NCI-H128 (cell line): ENCODE results near the gene GSC.
"Not testable (repeated sequence)": the region's sequence is repeated elsewhere in the genome, so short reads cannot be mapped to it uniquely, and the experiment has no call there.

Experiments used
- DNase-seq: peaks from one replicate; lab custom pipeline; 2025; ENCODE audit not compliant: unreplicated experiment; lab: John Stamatoyannopoulos, UW

GSC gene

DNA sequence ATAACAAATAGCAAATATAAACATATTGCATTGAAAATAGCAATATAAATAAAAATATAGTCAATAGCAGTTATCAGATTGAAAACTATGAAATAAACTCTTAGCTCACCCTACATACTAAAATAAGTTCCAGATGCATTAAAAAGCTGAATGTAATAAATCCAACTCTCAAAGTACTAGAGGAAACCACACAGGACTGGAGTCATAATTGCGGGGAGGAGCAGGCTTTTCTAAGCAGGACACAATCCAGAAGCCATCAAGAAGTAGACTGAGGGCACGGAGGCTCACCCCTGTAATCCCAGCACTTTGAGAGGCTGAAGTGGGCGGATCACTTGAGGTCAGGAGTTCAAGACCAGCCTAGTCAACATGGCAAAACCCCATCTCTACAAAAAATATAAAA is 22.2 kb downstream of the GSC start:
- no peak for DNase-seq

DNA sequence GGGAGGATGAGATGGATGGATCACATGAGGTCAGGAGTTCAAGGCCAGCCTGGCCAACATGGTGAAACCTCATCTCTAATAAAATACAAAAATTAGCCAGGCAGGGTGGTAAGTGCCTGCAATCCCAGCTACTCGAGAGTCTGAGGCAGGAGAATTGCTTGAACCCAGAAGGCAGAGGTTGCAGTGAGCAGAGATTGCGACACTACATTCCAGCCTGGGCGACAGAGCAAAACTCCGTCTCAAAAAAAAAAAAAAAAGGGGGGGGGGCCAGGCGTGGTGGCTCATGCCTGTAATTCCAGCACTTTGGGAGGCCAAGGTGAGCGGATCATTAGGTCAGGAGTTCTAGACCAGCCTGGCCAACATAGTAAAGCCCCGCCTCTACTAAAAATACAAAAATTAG is 22.8 kb downstream of the GSC start:
- DNase-seq: not testable (repeated sequence)

DNA sequence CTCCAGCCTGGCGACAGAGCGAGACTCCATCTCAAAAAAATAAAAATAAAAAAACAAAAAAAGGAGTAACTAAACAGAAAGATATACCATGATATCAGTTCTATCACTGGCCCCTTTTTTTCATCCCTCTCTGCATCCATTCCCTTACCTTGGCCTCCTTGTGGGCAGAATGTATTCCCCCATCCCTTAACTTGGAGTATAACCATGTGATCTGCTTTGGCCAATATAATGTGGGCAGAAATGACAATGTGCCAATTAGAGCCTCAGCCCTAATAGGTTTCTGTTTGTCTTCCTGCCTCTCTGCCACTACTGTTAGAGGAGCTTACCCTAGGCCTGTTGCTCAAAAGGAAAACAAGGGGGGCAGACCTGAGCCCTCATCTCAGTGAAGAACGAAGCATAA is 23.8 kb downstream of the GSC start:
- DNase-seq: no peak

DNA sequence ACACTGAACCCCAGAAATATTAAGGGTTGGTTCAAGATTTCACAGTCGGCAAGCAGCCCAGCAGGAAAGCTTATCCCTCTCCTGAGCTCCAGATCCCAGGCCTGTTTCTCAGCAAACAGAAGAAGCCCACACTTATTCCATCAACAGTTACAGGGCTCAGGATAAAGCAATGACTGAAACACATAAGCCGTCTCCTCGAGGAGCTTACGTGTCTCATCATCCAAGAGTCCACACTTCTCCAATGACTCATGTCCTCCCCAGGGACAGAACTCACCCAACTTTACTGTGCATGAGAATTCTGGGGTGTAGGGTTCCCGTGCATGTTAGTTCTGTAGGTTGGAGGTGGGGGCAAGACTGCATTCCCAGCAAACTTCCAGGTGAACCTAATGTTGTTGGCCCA is 31.2 kb downstream of the GSC start:
- no peak for DNase-seq

DNA sequence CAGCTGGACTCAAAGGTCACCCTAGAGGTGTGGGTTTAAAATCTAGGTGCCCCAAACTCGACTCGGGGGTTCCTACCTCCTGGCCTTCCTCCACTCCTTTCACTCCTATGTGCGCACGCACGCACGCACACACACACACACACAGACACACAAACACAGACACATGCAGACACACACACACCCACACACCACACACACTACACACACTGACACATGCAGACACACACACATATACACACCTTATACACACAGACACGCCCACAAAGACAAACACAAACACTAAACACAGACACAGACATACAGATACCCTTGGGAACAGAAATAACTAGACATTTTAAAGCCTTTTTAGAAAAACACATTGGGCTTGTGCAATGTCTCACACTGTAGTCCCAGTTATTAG is 31.8 kb downstream of the GSC start:
- DNase-seq: no peak

DNA sequence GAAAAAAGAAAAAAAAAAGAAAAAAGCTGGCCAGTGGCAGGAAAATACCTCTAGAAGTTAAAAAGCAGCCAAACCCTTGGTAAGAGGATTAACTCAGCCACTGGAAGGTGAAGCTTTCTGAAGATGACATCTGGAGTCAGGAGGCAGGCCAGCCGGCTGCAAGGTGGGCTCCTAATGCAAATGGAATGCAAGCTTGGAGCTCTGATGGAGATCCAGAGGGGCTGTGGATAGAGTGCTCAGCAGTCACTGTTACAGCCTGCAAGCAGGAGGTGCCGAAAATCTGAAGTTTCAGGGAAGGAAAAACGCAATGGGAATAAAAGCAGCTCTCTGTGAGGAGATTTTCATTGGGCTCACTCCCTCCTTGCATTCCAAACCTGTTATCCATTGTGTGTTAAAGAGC is 41.0 kb downstream of the GSC start:
- DNase-seq: no peak

DNA sequence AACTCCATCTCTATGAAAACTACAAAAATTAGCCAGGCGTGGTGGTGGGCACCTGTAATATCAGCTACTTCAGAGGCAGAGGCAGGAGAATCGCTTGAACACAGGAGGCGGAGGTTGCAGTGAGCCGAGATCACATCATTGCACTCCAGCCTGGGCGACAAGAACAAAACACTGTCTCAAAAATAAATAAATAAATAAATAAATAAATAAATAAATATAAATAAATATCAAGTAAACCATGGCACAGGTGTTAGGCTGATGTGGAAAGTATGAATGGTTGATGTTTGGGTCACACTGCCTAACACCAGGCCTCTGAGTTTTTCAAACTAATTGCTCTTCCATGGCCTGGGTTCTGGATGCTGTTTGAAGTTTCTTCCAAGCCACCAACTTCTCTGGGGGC is 41.5 kb downstream of the GSC start:
- not testable (repeated sequence) for DNase-seq

DNA sequence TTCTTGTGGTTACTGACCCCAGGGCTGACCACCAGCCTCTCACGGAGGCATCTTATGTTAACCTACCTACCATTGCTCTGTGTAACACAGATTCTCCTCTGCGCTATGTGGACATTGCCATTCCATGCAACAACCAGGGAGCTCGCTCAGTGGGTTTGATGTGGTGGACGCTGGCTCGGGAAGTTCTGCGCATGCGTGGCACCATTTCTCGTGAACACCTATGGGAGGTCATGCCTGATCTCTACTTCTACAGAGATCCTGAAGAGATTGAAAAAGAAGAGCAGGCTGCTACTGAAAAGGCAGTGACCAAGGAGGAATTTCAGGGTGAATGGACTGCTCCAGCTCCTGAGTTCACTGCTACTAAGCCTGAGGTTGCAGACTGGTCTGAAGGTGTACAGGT is 43.3 kb downstream of the GSC start:
- DNase-seq: not testable (repeated sequence)

DNA sequence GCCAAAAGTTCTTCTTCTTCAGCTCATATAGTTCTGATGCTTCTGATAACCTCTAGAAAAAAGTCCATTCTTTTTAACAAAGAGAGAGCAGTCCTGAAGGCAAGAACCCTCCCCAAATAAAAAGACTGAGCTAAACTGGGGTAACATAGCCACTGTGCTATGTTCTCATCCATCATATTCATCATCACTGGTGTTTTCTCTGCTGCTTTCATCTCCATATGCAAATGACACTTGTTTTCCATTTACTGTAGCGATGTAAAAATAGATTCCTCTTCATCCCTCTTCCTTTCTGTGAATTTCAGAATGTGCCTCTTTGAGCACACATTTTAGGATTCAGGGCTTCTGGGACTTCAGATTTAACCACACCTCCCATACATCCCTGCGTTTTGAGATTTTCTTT is 44.9 kb downstream of the GSC start:
- DNase-seq: no peak

DNA sequence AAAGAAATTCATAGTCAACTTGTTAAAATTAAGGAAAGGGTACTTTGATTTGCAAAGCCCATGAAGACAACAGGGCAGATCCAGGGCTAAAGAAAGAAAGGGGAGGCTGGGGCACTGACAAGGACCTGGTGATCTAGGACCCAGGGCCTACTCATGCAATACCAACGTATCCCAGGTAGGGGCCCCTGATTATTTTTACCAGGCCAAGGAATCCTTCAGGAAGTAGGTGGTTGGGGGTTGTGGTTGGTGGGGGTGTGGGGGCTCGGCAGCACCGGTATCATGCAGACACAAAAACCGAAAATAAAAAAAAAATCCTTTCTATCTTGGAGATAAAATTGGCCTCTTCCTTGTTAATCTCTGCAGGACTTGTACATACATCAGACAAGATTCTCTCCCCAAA is 47.5 kb downstream of the GSC start:
- no peak for DNase-seq
